ENCODE results near the gene TMEM98.
A peak's percentile ranks its signal among the peaks of the same experiment; 100 is the strongest.
"Not testable (repeated sequence)": the region's sequence is repeated elsewhere in the genome, so short reads cannot be mapped to it uniquely, and the experiment has no call there.

TMEM98 gene

GRCh38 chr17:32944248-32945020, 16.5 kb downstream of the TMEM98 start:
- DNase-seq (ENCODE audit: low spot score): no peak
- peak overlapping the region in 1 of 2 donors; percentile 5 for H3K27ac ChIP-seq
- no peak for TF ChIP-seq CTCF (IDR thresholded peaks at IDR 0.05)
- H3K4me3 ChIP-seq: no peak overlapping the region

- DNase-seq (ENCODE audit: low spot score): no peak
- no peak for TF ChIP-seq CTCF (IDR thresholded peaks at IDR 0.05)
- no peak overlapping the region for H3K27ac ChIP-seq
- no peak overlapping the region for H3K4me3 ChIP-seq
These were observed 18.6 kb downstream of the TMEM98 start for GRCh38 chr17:32946375-32947135.

- Histone ChIP-seq H3K4me3 (no peak overlapping the region), H3K27ac (no peak overlapping the region)
- DNase-seq (ENCODE audit: low spot score): no peak
- TF ChIP-seq CTCF (IDR thresholded peaks at IDR 0.05): no peak
These were observed 19.8 kb downstream of the TMEM98 start for GRCh38 chr17:32947736-32948135.

- no peak for DNase-seq (ENCODE audit: low spot score)
- no peak for TF ChIP-seq CTCF (IDR thresholded peaks at IDR 0.05)
- H3K4me3 ChIP-seq: no peak overlapping the region
- H3K27ac ChIP-seq: no peak overlapping the region
These were observed 21.2 kb downstream of the TMEM98 start for GRCh38 chr17:32949181-32949580.

- not testable (repeated sequence) for H3K4me3 ChIP-seq, H3K27ac ChIP-seq
These were observed 24.5 kb downstream of the TMEM98 start for GRCh38 chr17:32952491-32952890.

GRCh38 chr17:32953045-32953444, 25.1 kb downstream of the TMEM98 start:
- Histone ChIP-seq H3K4me3 (no peak overlapping the region), H3K27ac (no peak overlapping the region)
- DNase-seq (ENCODE audit: low spot score): no peak
- TF ChIP-seq CTCF (IDR thresholded peaks at IDR 0.05): no peak

More at GRCh38 chr17:32952491-32952890, 24.5 kb downstream of the TMEM98 start:
- DNase-seq (ENCODE audit: low spot score): not testable (repeated sequence)

- no peak for DNase-seq (ENCODE audit: low spot score)
- TF ChIP-seq CTCF (IDR thresholded peaks at IDR 0.05): no peak
- H3K27ac ChIP-seq: no peak overlapping the region
- no peak overlapping the region for H3K4me3 ChIP-seq
These were observed 25.9 kb downstream of the TMEM98 start for GRCh38 chr17:32953857-32954256.

Data from coronary artery (tissue), 2 donors.